Liver (tissue), 9 donors: Measurements from ENCODE around the gene RASGRP2. TPM values are rescaled to one million over a fixed set of nuclear protein-coding genes. Genes with fewer than 3 reads are reported as not detected.

Experiments used
- DNase-seq: peaks from one replicate; pipeline ENCODE4 v3.0.0-alpha.2; 2017; ENCODE audit warnings: low spot score
- H3K27ac ChIP-seq, 2 donors: one replicate each; pipeline ENCODE4 v1.7.0; 2013; ENCODE audit warnings: inconsistent platforms in 2 of 2, low read length in 2 of 2, control low read depth in 1 of 2, low read depth in 1 of 2, mild to moderate bottlenecking in 1 of 2
- H3K27me3 ChIP-seq, 4 donors: one replicate each; pipeline versions ENCODE4 v1.6.1 to v1.7.0; 2013; ENCODE audit warnings: low read length in 3 of 4, inconsistent platforms in 1 of 4, mild to moderate bottlenecking in 1 of 4, moderate library complexity in 1 of 4; ENCODE audit not compliant: control insufficient read depth in 4 of 4, insufficient read depth in 4 of 4
- H3K36me3 ChIP-seq, 4 donors: one replicate each; pipeline versions ENCODE4 v1.6.1 to v1.7.0; 2013; ENCODE audit warnings: low read length in 3 of 4, mild to moderate bottlenecking in 3 of 4, low read depth in 1 of 4, moderate library complexity in 1 of 4; ENCODE audit not compliant: control insufficient read depth in 4 of 4, insufficient read depth in 3 of 4
- H3K4me1 ChIP-seq, 4 donors: one replicate each; pipeline versions ENCODE4 v1.6.1 to v1.7.0; 2013; ENCODE audit warnings: low read length in 3 of 4, mild to moderate bottlenecking in 3 of 4, moderate library complexity in 1 of 4; ENCODE audit not compliant: control insufficient read depth in 4 of 4, insufficient read depth in 4 of 4
- H3K4me3 ChIP-seq, 3 donors: one replicate each; pipeline versions ENCODE4 v1.6.1 to v1.7.0; 2013; ENCODE audit warnings: low read length in 3 of 3, control low read depth in 1 of 3, low read depth in 1 of 3, mild to moderate bottlenecking in 1 of 3
- H3K9ac ChIP-seq, 2 donors: one replicate each; pipeline ENCODE4 v1.7.0; 2013; ENCODE audit warnings: low read length in 2 of 2, mild to moderate bottlenecking in 2 of 2, moderate library complexity in 2 of 2, control low read depth in 1 of 2, low read depth in 1 of 2
- H3K9me3 ChIP-seq, 4 donors: one replicate each; pipeline versions ENCODE4 v1.6.1 to v1.7.0; 2013; ENCODE audit warnings: low read length in 3 of 4; ENCODE audit not compliant: control insufficient read depth in 4 of 4
- EGR1 ChIP-seq, 2 donors: IDR thresholded peaks; 2 replicates each; pipeline ENCODE4 v1.6.1; 2016 to 2018; ENCODE audit warnings: antibody characterized with exemption in 2 of 2, low read depth in 2 of 2
- FOXA1 ChIP-seq: IDR thresholded peaks from 2 replicates; pipeline ENCODE4 v1.6.1; 2016; ENCODE audit warnings: antibody characterized with exemption
- FOXA2 ChIP-seq: IDR thresholded peaks from 2 replicates; pipeline ENCODE4 v1.6.1; 2016; ENCODE audit warnings: antibody characterized with exemption
- GABPA ChIP-seq, 2 donors: IDR thresholded peaks in 1 of 2; conservative IDR thresholded peaks in 1 of 2; 2 replicates each; pipeline ENCODE4 v1.6.1; 2016; ENCODE audit warnings: antibody characterized with exemption in 2 of 2, mild to moderate bottlenecking in 1 of 2, moderate library complexity in 1 of 2
- JUND ChIP-seq, 2 donors: IDR thresholded peaks; 2 replicates each; pipeline ENCODE4 v1.6.1; 2016; ENCODE audit warnings: antibody characterized with exemption in 2 of 2
- NR2F2 ChIP-seq: IDR thresholded peaks from 2 replicates; pipeline ENCODE4 v1.6.1; 2016; ENCODE audit warnings: antibody characterized with exemption
- RXRA ChIP-seq, 2 donors: IDR thresholded peaks; 2 replicates each; pipeline ENCODE4 v1.6.1; 2017 to 2018; ENCODE audit warnings: antibody characterized with exemption in 2 of 2, mild to moderate bottlenecking in 1 of 2
- TAF1 ChIP-seq: conservative IDR thresholded peaks from 2 replicates; pipeline ENCODE4 v1.6.1; 2016; ENCODE audit warnings: antibody characterized with exemption, mild to moderate bottlenecking
- YY1 ChIP-seq: IDR thresholded peaks from 2 replicates; pipeline ENCODE4 v1.6.1; 2016; ENCODE audit warnings: antibody characterized with exemption, mild to moderate bottlenecking
- WGBS: extraction: QIAGEN DNeasy Blood & Tissue Kit; methylation state at CpG from one replicate; pipeline ENCODE4 v1.1.7; 2013; 5-methylcytosine and 5-hydroxymethylcytosine counted together
- polyA plus RNA-seq, 2 donors: library from polyadenylated mRNA; stranded (reverse) in 1 of 2; unstranded in 1 of 2; fragments of 200-250 nt in 1 of 2; fragments of >200 nt in 1 of 2; fragmentation: Nextera tagmentation in 1 of 2; extraction: Ambion mirVana in 1 of 2; gene quantifications; one replicate each; pipeline versions ENCODE4 v1.2.1 to v1.2.3, GENCODE V29; 2013 to 2015
- total RNA-seq, 2 donors: library from RNA; depleted of rRNA; stranded (reverse); fragments of >200 nt; gene quantifications; one replicate each; pipeline ENCODE4 v1.2.3, GENCODE V29; 2014
- TF ChIP-seq, protein P1 (sequence below): IDR thresholded peaks from 2 replicates; pipeline ENCODE4 v1.6.1; 2016; ENCODE audit warnings: antibody characterized with exemption
- TF ChIP-seq, protein P2 (sequence below): fragments of 150-350 bp; IDR thresholded peaks from 2 replicates; pipeline ENCODE4 v1.5.1; 2017; ENCODE audit warnings: improper control_type of control experiment, low read depth, low read length; ENCODE audit not compliant: missing input control
- TF ChIP-seq, protein P3 (sequence below): IDR thresholded peaks from 2 replicates; pipeline ENCODE4 v1.6.1; 2016; ENCODE audit warnings: antibody characterized with exemption
- TF ChIP-seq, protein P4 (sequence below): IDR thresholded peaks from 2 replicates; pipeline ENCODE4 v1.6.1; 2016; ENCODE audit warnings: antibody characterized with exemption
- donor health status: healthy.
- donor health status: healthy.
- donor health status: healthy.
- donor health status: healthy.
- donor health status: healthy.

RASGRP2 gene
- total and polyA plus RNA-seq, 4 donors: 2.7 to 14.9 (median 8.7) TPM

DNA sequence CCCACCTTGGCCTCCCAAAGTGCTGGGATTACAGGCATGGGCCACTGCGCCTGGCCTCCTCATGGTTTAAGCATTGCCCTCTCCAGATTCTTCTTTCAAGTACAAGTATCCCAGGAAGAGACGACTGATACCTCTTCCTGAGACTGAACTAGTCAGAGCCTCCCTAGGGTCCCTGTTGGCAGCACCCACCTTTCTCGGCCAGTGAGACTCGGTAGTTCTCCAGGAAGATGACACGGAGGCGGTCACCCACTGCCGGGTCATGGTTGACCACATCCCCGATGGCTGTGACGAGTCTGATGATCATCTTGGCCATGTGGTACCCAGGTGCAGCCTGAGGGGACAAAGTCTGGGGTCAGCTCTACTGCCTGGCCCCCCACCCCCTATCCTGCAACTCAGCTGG lies 7.2 kb upstream of the RASGRP2 start:
- DNase-seq: no peak
- Histone ChIP-seq H3K27ac (no peak overlapping the region), H3K27me3 (no peaks in the 10 kb centered on the region), H3K9ac (no peak overlapping the region), H3K4me1 (no peaks in the 10 kb centered on the region), H3K4me3 (no peak overlapping the region), H3K9me3 (no peaks in the 10 kb centered on the region), H3K36me3 (no peaks in the 10 kb centered on the region)
- TF ChIP-seq EGR1 (IDR thresholded peaks at IDR 0.05; ENCODE audit: low read depth in 2 of 2): no peak
- TF ChIP-seq, protein P1, sequence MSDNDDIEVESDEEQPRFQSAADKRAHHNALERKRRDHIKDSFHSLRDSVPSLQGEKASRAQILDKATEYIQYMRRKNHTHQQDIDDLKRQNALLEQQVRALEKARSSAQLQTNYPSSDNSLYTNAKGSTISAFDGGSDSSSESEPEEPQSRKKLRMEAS: no peak
- TF ChIP-seq YY1: no peak
- TF ChIP-seq, protein P2, sequence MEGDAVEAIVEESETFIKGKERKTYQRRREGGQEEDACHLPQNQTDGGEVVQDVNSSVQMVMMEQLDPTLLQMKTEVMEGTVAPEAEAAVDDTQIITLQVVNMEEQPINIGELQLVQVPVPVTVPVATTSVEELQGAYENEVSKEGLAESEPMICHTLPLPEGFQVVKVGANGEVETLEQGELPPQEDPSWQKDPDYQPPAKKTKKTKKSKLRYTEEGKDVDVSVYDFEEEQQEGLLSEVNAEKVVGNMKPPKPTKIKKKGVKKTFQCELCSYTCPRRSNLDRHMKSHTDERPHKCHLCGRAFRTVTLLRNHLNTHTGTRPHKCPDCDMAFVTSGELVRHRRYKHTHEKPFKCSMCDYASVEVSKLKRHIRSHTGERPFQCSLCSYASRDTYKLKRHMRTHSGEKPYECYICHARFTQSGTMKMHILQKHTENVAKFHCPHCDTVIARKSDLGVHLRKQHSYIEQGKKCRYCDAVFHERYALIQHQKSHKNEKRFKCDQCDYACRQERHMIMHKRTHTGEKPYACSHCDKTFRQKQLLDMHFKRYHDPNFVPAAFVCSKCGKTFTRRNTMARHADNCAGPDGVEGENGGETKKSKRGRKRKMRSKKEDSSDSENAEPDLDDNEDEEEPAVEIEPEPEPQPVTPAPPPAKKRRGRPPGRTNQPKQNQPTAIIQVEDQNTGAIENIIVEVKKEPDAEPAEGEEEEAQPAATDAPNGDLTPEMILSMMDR: no peak
- TF ChIP-seq, protein P3, sequence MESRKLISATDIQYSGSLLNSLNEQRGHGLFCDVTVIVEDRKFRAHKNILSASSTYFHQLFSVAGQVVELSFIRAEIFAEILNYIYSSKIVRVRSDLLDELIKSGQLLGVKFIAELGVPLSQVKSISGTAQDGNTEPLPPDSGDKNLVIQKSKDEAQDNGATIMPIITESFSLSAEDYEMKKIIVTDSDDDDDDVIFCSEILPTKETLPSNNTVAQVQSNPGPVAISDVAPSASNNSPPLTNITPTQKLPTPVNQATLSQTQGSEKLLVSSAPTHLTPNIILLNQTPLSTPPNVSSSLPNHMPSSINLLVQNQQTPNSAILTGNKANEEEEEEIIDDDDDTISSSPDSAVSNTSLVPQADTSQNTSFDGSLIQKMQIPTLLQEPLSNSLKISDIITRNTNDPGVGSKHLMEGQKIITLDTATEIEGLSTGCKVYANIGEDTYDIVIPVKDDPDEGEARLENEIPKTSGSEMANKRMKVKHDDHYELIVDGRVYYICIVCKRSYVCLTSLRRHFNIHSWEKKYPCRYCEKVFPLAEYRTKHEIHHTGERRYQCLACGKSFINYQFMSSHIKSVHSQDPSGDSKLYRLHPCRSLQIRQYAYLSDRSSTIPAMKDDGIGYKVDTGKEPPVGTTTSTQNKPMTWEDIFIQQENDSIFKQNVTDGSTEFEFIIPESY: no peak
- TF ChIP-seq GABPA (IDR thresholded peaks at IDR 0.05 in 1 of 2, conservative IDR thresholded peaks at IDR 0.05 in 1 of 2): no peak
- TF ChIP-seq, protein P4, sequence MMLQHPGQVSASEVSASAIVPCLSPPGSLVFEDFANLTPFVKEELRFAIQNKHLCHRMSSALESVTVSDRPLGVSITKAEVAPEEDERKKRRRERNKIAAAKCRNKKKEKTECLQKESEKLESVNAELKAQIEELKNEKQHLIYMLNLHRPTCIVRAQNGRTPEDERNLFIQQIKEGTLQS: no peak
- no peak for TF ChIP-seq RXRA (IDR thresholded peaks at IDR 0.05)
- no peak for TF ChIP-seq TAF1
- TF ChIP-seq JUND (IDR thresholded peaks at IDR 0.05): no peak
- WGBS: 94% methylated on average over 9 of the region's 9 CpGs

DNA sequence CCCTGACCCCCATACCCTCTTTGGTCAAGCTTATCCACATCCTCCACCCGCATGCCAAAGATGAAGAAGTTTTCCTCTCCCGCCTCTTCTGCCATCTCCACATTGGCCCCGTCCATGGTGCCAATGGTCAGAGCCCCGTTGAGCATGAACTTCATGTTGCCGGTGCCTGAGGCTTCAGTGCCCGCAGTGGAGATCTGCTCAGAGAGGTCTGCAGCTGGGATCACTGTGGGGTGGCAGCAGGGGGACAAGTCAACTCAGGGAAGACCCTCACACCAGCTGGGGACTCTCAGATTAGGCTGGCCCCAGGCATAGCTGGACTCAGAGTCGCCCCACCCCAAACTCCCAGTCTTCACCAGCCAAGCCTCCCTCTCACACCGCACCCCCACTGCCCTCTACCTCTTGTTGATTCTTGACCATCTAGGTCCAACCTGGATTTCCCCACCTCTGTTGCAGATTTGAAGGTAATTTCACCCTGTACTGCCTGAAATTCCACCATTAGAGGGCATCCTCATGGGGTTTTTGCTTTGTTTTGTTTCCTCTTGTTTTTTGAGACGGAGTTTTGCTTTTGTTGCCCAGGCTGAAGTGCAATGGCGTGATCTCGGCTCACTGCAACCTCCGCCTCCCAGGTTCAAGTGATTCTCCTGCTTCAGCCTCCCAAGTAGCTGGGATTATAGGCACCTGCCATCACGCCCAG lies 6.6 kb upstream of the RASGRP2 start:
- no peak for DNase-seq
- no peaks in the 10 kb centered on the region for H3K36me3 ChIP-seq
- H3K4me1 ChIP-seq: peaks cover 0 to 2% (median under 1%) of the 10 kb centered on the region in 4 donors
- TF ChIP-seq YY1 (no peak), NR2F2 (no peak), FOXA1 (no peak), FOXA2 (no peak)
- TF ChIP-seq, protein P4: no peak
- H3K27me3 ChIP-seq: no peaks in the 10 kb centered on the region
- H3K4me3 ChIP-seq: no peak overlapping the region
- no peak overlapping the region for H3K27ac ChIP-seq
- 94% methylated on average over 13 of the region's 13 CpGs for WGBS
- no peaks in the 10 kb centered on the region for H3K9me3 ChIP-seq
- H3K9ac ChIP-seq: no peak overlapping the region
